H1 (cell line): ENCODE results near the gene ADAM30. TPM values are rescaled to one million over a fixed set of nuclear protein-coding genes. Genes with fewer than 3 reads are reported as not detected.

ENCODE experiments used
- BCL11A ChIP-seq, 2 experiments: IDR thresholded peaks; one replicate each; pipeline ENCODE4 v1.6.1; 2011; ENCODE audit warnings: low read depth in 2 of 2, low read length in 2 of 2, mild to moderate bottlenecking in 2 of 2
- CBX5 ChIP-seq: fragments of 300-800, 300-1000 bp; sonication (generic); IDR thresholded peaks from 2 replicates; pipeline ENCODE4 v1.7.1; 2016; ENCODE audit warnings: antibody characterized with exemption, low read length, low read depth
- EP300 ChIP-seq, 2 experiments: IDR thresholded peaks; 1 replicate in 1 of 2; 2 replicates in 1 of 2; pipeline ENCODE4 v1.6.1; 2011 to 2012; ENCODE audit warnings: low read depth in 2 of 2, low read length in 2 of 2, mild to moderate bottlenecking in 2 of 2, borderline replicate concordance in 1 of 2, inconsistent platforms in 1 of 2, moderate library complexity in 1 of 2
- MAFK ChIP-seq: IDR thresholded peaks from 2 replicates; pipeline ENCODE4 v1.6.1; 2012; ENCODE audit warnings: low read depth, mild to moderate bottlenecking, improper control_type of control experiment, low read length
- SAP30 ChIP-seq: fragments of 300-600 bp; sonication (generic); IDR thresholded peaks from 2 replicates; pipeline ENCODE4 v1.7.1; 2012; ENCODE audit warnings: low read length, moderate library complexity, mild to moderate bottlenecking, inconsistent platforms; ENCODE audit not compliant: insufficient read depth, insufficient replicate concordance
- polyA plus RNA-seq, 7 experiments: library from polyadenylated mRNA; depleted of rRNA in 3 of 7; stranded (reverse) in 5 of 7; unstranded in 2 of 7; fragments of >200 nt in 5 of 7; fragments of 200-250 nt in 2 of 7; gene quantifications; 1 replicate in 5 of 7; 2 replicates in 1 of 7; 4 replicates in 1 of 7; pipeline versions ENCODE4 v1.2.1 to v1.2.3, GENCODE V29; 2011 to 2013; ENCODE audit warnings: missing spikeins in 2 of 7, mixed read lengths in 2 of 7
- total RNA-seq: library from RNA; stranded (reverse); fragmentation: NEBNext Ultra II Directional; extraction: Animal tissue kit (Norgen Biotek cat#: 25700); gene quantifications from 2 replicates; pipeline ENCODE4 v1.2.1, GENCODE V29; 2021
- TF ChIP-seq, protein P1 (sequence below): fragments of 300-600 bp; sonication (generic); IDR thresholded peaks from 2 replicates; pipeline ENCODE4 v1.7.1; 2012; ENCODE audit warnings: low read length, moderate library complexity, mild to moderate bottlenecking, inconsistent platforms; ENCODE audit not compliant: insufficient replicate concordance
- TF ChIP-seq, protein P2 (sequence below): IDR thresholded peaks from 2 replicates; pipeline ENCODE4 v1.6.1; 2012; ENCODE audit warnings: inconsistent platforms

Gene ADAM30
- total and polyA plus RNA-seq, 2 of the 8 experiments (the other 6 are each of a cell fraction or from before 2014, with no cell fraction given): not detected

DNA sequence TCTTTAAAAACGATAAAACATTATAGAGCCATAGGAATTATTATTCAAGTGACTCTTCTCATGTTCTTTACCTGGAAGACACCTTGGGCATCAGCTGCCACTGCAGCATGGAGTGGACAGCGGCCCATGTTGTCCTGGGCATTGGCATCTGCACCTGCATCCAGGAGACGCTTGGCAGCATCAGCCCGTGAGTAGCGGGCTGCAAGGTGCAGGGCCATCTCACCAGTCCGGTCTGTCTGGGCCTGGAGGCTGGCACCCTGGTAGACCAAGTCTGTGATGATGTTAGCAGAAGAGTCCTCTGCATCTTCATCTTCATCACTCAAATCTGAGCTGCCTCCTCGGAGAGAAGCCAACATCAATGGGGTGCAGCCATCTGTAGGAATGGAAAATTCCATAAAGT is 22.9 kb upstream of the ADAM30 start (continued):
- TF ChIP-seq, protein P1, sequence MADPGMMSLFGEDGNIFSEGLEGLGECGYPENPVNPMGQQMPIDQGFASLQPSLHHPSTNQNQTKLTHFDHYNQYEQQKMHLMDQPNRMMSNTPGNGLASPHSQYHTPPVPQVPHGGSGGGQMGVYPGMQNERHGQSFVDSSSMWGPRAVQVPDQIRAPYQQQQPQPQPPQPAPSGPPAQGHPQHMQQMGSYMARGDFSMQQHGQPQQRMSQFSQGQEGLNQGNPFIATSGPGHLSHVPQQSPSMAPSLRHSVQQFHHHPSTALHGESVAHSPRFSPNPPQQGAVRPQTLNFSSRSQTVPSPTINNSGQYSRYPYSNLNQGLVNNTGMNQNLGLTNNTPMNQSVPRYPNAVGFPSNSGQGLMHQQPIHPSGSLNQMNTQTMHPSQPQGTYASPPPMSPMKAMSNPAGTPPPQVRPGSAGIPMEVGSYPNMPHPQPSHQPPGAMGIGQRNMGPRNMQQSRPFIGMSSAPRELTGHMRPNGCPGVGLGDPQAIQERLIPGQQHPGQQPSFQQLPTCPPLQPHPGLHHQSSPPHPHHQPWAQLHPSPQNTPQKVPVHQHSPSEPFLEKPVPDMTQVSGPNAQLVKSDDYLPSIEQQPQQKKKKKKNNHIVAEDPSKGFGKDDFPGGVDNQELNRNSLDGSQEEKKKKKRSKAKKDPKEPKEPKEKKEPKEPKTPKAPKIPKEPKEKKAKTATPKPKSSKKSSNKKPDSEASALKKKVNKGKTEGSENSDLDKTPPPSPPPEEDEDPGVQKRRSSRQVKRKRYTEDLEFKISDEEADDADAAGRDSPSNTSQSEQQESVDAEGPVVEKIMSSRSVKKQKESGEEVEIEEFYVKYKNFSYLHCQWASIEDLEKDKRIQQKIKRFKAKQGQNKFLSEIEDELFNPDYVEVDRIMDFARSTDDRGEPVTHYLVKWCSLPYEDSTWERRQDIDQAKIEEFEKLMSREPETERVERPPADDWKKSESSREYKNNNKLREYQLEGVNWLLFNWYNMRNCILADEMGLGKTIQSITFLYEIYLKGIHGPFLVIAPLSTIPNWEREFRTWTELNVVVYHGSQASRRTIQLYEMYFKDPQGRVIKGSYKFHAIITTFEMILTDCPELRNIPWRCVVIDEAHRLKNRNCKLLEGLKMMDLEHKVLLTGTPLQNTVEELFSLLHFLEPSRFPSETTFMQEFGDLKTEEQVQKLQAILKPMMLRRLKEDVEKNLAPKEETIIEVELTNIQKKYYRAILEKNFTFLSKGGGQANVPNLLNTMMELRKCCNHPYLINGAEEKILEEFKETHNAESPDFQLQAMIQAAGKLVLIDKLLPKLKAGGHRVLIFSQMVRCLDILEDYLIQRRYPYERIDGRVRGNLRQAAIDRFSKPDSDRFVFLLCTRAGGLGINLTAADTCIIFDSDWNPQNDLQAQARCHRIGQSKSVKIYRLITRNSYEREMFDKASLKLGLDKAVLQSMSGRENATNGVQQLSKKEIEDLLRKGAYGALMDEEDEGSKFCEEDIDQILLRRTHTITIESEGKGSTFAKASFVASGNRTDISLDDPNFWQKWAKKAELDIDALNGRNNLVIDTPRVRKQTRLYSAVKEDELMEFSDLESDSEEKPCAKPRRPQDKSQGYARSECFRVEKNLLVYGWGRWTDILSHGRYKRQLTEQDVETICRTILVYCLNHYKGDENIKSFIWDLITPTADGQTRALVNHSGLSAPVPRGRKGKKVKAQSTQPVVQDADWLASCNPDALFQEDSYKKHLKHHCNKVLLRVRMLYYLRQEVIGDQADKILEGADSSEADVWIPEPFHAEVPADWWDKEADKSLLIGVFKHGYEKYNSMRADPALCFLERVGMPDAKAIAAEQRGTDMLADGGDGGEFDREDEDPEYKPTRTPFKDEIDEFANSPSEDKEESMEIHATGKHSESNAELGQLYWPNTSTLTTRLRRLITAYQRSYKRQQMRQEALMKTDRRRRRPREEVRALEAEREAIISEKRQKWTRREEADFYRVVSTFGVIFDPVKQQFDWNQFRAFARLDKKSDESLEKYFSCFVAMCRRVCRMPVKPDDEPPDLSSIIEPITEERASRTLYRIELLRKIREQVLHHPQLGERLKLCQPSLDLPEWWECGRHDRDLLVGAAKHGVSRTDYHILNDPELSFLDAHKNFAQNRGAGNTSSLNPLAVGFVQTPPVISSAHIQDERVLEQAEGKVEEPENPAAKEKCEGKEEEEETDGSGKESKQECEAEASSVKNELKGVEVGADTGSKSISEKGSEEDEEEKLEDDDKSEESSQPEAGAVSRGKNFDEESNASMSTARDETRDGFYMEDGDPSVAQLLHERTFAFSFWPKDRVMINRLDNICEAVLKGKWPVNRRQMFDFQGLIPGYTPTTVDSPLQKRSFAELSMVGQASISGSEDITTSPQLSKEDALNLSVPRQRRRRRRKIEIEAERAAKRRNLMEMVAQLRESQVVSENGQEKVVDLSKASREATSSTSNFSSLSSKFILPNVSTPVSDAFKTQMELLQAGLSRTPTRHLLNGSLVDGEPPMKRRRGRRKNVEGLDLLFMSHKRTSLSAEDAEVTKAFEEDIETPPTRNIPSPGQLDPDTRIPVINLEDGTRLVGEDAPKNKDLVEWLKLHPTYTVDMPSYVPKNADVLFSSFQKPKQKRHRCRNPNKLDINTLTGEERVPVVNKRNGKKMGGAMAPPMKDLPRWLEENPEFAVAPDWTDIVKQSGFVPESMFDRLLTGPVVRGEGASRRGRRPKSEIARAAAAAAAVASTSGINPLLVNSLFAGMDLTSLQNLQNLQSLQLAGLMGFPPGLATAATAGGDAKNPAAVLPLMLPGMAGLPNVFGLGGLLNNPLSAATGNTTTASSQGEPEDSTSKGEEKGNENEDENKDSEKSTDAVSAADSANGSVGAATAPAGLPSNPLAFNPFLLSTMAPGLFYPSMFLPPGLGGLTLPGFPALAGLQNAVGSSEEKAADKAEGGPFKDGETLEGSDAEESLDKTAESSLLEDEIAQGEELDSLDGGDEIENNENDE: no peak
- TF ChIP-seq CBX5 (no peak), SAP30 (no peak), EP300 (IDR thresholded peaks at IDR 0.05; ENCODE audit: borderline replicate concordance in 1 of 2, low read depth in 2 of 2, low read length in 2 of 2) (no peak), MAFK (no peak), BCL11A (IDR thresholded peaks at IDR 0.05; ENCODE audit: low read depth in 2 of 2, low read length in 2 of 2) (no peak)
- TF ChIP-seq, protein P2, sequence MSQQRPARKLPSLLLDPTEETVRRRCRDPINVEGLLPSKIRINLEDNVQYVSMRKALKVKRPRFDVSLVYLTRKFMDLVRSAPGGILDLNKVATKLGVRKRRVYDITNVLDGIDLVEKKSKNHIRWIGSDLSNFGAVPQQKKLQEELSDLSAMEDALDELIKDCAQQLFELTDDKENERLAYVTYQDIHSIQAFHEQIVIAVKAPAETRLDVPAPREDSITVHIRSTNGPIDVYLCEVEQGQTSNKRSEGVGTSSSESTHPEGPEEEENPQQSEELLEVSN: no peak
